Activated CD8-positive, alpha-beta memory T cell treated with anti-CD3 and anti-CD28 coated beads, Interleukin-2, amount 50 U/mL, for 4 hours (primary cell): ENCODE measurements around the gene CYTIP.
"Not testable (repeated sequence)": the region's sequence is repeated elsewhere in the genome, so short reads cannot be mapped to it uniquely, and the experiment has no call there.

Experiments
- DNase-seq: peaks from one replicate; pipeline ENCODE4 v3.0.0-alpha.2; 2020

The CYTIP gene

DNA sequence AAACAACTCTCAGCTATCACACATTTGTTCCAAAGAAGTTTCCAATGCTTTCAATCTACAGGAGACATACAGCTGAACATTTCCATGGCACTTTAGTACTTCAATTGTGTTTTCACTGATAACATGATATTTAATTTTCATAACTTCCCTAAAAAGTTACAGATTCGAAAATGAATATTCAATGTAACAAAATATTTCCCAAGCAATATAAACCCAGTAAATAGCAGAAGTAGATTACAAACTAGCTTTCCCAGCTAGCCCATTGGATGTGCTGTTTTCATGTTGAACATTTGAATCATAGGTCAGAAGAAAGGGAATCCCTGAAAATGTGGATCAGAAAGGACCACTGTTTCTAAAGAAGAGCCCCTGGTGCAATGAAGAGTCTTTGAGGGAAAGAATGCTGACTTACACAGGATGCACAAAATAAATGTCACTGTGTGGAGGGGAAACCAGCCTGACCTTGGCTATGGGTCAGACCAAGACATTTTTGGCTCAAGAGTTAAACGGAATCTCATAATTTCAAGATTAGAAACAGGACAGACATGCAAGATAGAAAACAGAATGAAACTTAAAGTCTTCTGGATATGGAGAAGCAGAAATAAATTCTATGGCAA is 22.5 kb downstream of the CYTIP start:
- no peak for DNase-seq

DNA sequence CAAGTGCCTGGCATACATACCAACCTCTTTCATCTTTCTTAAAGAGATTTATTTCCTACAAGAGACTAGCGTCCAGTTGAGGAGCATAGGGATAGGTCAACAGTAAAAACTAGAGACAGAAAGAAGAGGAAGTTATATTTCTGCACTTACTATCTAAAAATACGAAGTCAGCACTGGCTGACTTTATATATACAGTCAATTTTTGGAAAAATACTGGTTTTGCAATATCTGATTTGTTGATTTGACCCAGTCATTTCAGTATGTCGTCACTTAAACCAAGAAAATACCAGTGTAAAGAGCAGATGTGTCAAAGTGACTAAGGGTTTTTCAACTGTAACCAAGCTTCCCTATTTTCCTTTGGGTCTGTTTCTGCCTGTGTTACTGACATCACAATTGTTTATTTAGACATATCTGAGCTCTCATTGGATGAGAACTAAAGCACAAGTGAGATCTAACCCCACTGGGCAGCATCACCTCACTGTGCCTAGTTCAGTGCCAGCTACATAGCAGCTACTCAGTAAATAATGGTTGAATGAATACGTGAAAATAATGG is 23.0 kb downstream of the CYTIP start:
- DNase-seq: no peak

DNA sequence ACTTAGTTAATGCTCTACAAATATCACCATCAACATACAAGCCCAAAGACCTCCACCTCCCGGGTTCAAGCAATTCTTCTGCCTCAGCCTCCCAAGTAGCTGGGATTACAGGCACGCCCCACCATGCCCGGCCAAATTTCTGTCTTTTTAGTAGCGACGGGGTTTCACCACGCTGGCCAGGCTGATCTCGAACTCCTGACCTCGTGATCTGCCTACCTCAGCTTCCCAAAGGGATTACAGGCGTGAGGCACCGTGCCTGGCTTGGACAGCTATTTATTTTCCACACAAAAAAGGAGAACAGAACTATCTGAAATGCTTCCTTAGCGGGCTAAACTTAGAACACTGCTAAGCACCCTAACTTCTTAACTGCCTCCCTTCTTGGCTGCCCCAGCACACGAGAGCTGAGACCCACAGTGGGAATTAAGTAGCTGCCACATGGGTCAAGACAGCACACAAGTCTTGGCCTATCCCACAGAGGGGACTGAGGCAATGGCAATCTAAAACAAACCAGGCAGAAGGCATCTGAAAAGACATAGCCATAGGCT is 24.8 kb downstream of the CYTIP start:
- DNase-seq: no peak

DNA sequence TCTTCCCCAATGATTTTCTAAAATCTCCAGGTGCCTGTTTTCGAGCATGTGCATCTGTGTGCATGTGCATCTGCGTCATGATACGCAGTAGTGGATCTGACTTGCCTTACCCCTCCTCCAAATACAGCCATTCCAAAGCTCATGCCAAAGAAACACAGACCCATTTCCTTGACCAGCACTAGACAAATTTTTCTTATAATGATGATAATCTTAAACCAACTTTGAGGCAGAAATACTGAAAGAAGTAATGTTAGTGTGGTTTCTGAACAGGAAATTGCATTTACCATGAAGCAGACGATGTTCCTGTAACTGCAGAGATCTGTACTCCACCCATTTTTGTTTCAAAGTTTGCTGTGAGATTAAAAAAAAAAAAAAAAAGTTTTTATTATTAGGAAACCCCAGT is 25.6 kb downstream of the CYTIP start:
- no peak for DNase-seq

DNA sequence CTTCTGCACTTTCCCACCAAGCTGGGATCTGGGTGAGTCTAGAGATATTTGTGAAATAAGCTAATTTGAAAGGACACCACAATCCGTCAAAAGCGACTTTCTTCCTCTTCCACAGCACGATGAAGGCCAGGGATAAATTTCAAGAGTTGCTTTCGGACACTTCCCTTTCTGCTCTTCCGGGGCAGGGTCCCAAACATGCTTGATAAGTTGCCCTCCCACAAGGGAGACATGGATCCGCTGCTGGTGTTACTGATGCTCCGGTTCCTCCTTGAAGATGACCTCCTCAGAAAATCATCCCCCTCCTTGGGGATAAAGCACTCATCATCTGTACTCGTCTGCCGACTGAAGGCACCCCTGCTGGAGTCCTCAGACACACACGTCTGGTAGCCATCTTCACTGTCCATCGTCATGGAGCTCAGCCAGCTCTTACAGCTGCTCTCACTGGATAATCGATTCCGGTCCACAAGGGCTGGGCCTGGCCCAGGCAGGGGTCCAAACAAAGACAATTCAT is 28.2 kb downstream of the CYTIP start:
- no peak for DNase-seq

DNA sequence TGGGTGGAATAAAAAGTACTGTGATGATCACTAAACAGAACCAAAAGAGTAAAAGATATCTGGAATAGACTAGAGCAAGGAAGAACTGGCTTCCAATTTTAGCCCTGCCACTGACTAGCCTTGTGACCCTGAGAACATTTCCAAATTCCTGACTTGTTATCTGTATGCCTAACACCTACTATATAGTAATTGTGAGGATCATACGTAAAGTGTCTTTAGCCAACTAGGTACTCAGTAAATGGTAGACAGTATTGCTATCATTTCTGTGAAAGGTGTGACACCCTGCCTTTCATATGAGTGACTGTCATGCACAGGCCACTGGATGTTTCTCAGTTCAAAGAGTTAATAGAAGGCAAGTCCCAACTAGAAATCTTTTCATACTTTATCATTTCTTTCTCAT is 29.8 kb downstream of the CYTIP start:
- no peak for DNase-seq

DNA sequence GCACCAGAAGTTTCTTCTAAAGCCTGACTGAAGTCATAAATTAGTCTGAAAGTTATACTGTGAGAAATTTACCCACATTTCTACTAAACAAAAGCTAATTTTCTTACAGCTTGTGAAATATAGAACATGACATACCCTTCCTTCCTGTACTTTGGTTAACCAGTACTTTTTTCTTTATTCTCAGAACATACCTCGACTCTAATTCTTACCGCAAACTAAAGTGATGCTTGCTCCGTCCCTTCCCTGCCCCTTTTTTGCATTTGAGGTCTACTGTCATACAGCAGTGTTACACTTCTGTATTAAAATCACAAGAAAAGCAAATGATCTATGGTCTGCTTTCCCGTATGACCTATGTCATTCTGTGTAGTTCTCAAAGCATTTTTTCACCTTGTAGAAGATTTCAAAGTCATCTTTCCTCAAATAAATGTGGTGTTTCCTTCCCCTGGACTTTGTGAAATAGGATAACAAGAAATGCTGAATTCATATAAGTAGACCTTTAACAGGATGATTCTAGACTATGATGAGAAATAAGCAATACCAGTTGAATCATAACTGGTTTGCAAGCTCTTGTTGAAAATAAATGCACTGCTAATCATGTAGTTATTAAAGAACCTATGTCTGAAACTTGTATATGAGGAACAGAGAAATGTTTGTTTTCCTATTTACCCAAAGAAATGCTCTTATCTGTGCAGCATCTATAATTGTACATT is 30.4 kb downstream of the CYTIP start:
- DNase-seq: peak; percentile 44

DNA sequence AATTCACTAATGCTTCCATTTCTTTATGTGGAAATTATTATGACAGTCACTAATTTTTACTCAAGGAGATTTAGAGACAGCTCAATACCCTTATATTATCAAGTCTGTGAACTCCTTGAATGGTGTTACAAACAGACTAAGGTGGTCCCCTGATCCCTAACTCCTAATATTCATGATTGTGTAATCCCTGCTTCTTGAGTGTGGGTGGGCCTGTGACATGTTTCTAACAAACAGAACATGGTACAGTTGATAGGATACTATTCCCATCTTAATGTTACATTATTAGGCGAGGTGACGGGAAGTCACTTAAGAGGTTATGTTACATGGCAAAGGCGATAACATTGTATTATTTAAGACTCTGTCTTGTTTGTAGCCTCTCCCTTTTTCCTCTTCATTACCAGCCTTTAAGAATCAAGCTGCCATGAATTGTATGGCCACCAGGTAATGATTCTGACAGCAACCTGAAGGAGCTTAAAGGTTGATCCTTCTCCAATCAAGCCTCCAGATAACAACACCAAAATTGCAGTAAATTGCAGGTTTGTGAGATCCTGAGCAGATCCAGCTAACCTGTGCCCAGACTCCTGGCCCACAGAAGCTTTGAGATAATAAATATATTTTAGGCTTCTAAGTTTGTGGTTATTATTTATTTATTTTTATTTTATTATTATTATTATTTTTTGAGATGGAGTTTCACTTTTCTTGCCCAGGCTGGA is 32.1 kb downstream of the CYTIP start:
- no peak for DNase-seq

DNA sequence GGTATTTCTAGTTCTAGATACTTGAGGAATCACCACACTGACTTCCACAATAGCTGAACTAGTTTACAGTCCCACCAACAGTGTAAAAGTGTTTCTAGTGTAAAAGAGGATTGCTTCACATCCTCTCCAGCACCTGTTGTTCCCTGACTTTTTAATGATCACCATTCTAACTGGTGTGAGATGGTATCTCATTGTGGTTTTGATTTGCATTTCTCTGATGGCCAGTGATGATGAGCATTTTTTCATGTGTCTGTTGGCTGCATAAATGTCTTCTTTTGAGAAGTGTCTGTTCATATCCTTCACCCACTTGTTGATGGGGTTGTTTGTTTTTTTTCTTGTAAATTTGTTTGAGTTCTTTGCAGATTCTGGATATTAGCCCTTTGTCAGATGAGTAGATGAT is 38.5 kb downstream of the CYTIP start:
- not testable (repeated sequence) for DNase-seq

DNA sequence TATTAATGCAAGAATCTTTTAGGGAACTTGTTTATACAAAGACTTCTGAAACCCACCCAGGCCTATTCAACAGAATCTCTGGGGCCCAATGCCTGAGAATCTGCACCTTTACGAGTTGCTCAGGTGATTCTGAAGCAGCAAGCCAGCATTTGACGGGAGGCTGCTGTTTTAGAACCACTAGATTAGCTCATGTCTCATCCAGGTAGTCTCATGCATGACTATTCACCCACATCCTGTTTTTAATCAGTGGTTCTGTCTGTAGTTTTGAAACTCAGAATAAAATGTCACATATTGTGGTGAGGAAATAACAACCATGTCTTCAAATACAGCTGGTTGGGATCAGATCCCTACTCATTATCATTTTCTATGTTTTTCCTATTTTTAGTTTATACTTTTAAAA is 39.5 kb downstream of the CYTIP start:
- peak; percentile 62 for DNase-seq

DNA sequence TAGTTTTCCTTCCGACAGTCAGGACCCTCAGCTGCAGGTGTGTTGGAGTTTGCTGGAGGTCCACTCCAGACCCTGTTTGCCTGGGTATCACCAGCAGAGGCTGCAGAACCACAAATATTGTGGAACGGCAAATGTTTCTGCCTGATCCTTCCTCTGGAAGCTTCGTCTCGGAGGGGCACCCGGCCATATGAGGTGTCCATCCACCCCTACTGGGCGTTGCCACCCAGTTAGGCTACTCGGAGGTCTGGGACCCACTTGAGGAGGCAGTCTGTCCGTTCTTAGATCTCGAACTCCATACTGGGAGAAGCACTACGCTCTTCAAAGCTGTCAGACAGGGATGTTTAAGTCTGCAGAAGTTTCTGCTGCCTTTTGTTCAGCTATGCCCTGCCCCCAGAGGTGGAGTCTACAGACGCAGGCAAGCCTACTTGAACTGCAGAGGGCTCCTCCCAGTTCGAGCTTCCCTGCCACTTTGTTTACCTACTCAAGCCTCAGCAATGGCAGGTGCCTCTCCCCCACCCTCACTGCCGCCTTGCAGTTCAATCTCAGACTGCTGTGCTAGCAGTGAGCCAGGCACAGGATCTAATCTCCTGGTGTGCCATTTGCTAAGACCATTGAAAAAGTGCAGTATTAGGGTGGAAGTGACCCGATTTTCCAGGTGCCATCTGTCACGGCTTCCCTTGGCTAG is 40.9 kb downstream of the CYTIP start:
- DNase-seq: not testable (repeated sequence)

DNA sequence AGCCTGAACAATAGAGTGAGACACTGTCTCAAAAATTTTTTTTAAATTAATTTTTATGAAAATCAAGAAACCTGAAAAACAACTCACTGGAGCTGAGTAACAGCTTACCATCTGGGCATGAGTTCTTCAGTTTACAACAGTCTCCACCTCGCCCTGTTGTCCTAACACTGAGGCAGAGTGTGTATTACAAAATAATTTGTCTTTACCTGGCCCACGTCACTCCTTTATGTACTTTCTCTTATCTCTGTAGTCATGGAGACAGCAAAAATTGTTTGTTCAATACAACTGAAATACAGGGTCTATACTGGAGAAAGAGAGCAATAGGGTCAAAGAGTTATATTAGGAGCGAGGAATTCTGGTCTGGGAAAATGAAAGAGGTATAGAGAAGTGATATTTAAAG is 48.1 kb downstream of the CYTIP start:
- DNase-seq: no peak

DNA sequence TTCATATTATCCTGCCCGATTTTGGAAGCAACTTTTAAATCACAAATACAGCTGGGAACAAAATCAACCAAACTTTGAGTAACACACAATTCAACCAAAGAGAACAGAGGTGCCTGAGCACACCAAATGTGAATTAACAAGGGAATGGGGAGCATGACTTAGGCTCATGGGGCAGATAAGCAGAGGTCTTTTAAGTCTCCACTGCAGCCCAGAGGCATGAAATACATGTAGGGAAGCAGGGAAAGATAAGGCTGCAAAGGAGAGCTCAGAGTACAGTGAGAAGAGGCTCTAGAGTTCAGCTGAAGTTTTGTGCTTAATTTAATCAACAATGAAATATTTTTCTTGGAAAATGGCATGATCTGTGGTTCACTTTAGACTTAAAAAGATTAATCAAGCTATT is 49.0 kb downstream of the CYTIP start:
- no peak for DNase-seq

DNA sequence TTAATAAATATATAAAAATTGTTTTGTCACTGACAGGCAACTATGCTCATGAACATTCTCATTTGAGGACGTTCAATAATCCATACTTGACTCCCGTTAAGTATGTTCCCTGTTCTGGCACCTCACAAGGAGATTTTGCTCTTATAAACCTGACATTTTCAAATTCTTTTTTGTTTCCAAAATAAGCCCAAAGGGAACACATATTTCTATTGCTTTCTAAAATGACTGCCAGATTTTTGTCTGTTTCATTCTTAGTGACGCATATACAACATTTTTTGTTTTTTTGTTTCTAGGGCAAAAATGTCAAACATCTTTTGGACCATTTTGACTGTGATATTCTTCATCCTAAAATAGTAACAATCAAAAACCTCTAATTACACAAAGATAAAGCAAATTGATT is 50.5 kb downstream of the CYTIP start:
- DNase-seq: no peak

DNA sequence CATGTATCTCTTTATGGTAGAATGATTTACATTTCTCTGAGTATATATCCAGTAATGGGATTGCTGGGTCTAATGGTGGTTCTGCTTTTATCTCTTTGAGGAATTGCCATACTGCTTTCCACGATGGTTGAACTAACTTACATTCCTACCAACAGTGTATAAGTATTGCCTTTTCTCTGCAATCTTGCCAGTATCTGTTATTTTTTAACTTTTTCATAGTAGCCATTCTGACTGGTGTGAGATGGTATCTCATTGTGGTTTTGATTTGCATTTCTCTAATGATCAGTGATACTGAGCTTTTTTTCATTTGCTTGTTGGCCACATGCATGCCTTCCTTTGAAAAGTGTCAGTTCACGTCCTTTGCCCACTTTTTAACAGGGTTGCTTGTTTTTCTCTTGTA is 55.1 kb downstream of the CYTIP start:
- DNase-seq: no peak

DNA sequence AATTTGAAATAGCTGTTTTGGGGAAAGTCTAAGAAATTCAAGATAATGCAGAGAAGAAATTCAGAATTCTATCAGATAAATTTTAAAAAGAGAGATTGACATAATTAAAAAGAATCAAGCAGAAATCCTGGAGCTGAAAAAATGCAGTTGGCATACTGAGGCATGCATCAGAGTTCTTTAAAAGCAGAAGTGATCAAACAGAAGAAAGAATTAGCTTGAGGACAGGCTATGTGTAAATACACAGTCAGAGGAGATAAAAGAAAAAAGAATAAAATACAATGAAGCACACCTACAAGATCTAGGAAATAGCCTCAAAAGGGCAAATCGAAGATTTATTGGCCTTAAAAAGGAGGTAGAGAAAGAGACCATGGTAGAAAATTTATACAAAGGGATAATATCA is 57.1 kb downstream of the CYTIP start:
- no peak for DNase-seq

DNA sequence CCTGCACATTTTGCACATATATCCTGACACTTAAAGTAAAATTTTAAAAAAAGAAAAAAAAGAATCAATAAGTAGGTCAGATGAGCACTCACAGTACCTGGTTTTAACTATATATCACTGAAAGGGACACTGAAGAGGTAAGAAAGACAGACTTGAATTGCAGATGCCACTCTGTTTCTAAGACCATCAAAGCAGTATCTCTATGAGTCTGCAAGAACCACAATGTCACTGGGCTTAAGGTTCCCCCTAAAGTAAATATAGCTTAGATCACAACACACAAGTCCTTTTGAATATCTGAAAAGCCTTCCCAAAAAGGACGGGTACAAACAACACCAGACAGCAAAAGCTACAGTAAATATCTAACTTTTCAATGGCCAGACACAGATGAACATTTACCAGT is 57.6 kb downstream of the CYTIP start:
- no peak for DNase-seq

DNA sequence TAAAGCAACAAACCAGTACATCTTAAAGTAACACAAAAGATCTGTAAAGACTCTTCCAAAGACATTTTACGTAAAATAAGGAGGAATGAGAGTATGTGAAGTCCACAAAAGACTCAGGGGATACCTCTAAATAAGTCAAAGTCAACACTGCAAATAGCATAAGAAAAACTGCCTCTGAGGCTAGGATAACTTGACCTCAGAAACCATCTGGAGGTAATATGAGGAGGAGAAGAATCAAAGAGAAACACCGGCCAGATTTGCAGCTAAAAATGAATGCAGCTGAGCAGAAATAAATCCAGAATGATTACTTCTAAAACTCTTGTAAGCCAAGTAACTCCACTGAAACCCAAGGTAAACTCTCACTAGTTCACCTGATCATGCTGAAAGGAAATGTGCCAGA is 66.0 kb downstream of the CYTIP start:
- no peak for DNase-seq

DNA sequence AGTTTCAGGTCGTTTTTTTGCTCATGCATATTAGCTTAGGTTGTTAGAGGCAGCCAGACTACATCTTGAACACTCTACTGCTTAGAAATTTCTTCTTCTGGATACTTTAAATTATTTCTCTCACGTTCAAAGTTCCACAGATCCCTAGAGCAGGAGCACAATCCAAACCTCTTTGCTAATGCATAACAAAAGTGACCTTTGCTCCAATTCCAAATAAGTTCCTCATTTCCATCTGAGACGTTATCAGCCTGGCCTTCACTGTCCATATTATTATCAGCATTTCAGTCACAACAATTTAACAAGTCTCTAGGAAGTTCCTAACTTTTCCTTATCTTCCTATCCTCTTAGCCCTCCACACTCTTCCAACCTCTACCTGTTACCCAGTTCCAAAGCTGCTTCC is 67.8 kb downstream of the CYTIP start:
- DNase-seq: no peak

DNA sequence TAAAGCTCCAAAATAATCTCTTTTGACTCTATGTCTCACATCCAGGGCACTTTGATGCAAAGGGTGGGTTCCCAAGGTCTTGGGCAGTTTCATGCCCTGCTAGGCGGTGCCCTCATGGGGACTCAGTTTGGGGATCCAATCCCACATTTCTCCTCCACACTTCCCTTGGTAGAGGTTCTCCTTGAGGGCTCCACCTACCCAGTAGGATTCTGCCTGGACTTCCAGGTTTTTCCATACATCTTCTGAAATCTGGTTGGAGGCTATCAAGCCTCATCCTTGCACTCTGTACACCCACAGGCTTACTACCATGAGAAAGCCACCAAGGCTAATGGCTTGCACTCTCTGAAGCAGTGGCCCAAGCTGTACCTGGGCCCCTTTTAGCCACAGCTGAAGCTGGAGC is 68.5 kb downstream of the CYTIP start:
- DNase-seq: no peak

DNA sequence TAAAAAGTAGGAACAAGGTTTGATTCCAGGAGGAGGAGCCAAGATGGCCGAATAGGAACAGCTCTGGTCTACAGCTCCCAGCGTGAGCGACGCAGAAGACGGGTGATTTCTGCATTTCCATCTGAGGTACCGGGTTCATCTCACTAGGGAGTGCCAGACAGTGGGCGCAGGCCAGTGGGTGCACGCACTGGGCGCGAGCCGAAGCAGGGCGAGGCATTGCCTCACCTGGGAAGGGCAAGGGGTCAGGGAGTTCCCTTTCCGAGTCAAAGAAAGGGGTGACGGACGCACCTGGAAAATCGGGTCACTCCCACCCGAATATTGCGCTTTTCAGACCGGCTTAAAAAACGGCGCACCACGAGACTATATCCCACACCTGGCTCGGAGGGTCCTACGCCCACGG is 75.4 kb downstream of the CYTIP start:
- not testable (repeated sequence) for DNase-seq

DNA sequence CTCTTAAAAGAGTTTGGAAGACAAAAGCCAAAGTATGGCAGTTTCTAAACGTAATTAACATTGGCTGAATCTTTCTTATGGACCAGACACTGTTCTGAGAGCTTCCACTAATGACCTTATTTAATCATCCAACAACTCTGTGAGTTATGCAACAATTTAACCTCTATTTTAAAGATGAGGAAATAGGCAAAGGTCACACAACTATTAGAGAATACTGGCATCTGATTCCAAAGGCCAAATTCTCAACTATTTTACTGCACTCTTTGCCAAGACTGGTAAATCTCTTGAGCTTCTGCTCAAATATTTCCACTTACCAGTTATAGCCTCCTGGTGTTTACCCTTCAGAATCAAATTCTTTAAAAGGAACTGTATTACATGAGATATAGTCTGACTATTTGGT is 76.2 kb downstream of the CYTIP start:
- DNase-seq: no peak
